H7 (cell line): ENCODE data around the gene VOPP1. TPM values are rescaled to one million over a fixed set of nuclear protein-coding genes. Genes with fewer than 3 reads are reported as not detected.
"Not testable (repeated sequence)": the region's sequence is repeated elsewhere in the genome, so short reads cannot be mapped to it uniquely, and the experiment has no call there.

Experiments
- DNase-seq: peaks from one replicate; pipeline ENCODE4 v3.0.0; 2012
- H3K27me3 ChIP-seq: 2 replicates; pipeline ENCODE4 v1.6.0; 2011; ENCODE audit warnings: mild to moderate bottlenecking, low read length; ENCODE audit not compliant: control insufficient read depth, insufficient read depth
- H3K36me3 ChIP-seq: replicated peaks from 2 replicates; pipeline ENCODE4 v1.5.1; 2011; ENCODE audit warnings: low read length; ENCODE audit not compliant: control insufficient read depth, insufficient read depth
- H3K4me3 ChIP-seq: 2 replicates; pipeline ENCODE4 v1.5.1; 2011; ENCODE audit warnings: low read depth, mild to moderate bottlenecking, control low read depth, low read length, moderate library complexity; ENCODE audit not compliant: insufficient read depth
- total RNA-seq: library from RNA; depleted of rRNA; stranded (reverse); fragments of >200 nt; shearing (Covaris generic); gene quantifications from 2 replicates; pipeline ENCODE4 v1.2.3, GENCODE V29; 2014

VOPP1 gene
- total RNA-seq, 1 experiment from 2014 or later: 103 TPM

DNA sequence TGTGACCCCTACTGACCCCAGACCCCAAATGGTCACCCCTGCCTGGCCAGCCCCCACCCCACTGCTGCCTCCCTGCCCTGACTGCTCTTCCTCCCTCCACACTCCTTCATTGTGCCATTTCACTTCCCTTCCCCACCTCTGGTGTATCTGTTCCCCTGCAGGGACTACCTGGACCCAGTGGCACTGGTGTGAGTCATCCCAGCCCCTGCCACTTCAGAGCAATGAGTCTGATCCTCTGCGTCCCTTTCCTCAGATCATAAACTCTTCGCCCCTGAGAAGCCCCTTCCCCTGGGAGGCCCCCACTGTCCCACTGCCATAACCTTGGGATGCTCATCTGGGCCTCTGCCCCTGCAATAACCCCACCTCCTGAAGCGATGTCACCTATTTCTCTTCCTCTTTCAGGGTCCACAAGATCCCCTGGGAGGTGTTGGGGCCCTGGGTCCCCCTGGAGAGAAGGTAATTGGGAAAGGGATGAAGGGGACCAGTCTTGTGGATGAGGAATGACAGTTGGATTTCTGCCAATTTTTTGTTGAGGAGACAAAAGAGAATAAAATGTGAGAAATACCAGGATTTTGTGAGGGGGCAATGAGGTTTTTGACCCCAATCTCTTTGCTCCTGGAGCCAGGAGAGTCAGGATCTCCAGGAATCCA lies 19.1 kb upstream of the VOPP1 start:
- Histone ChIP-seq H3K4me3 (no peak overlapping the region), H3K36me3 (no peaks in the 10 kb centered on the region), H3K27me3 (no peaks in the 10 kb centered on the region)
- DNase-seq: peak; percentile 6

DNA sequence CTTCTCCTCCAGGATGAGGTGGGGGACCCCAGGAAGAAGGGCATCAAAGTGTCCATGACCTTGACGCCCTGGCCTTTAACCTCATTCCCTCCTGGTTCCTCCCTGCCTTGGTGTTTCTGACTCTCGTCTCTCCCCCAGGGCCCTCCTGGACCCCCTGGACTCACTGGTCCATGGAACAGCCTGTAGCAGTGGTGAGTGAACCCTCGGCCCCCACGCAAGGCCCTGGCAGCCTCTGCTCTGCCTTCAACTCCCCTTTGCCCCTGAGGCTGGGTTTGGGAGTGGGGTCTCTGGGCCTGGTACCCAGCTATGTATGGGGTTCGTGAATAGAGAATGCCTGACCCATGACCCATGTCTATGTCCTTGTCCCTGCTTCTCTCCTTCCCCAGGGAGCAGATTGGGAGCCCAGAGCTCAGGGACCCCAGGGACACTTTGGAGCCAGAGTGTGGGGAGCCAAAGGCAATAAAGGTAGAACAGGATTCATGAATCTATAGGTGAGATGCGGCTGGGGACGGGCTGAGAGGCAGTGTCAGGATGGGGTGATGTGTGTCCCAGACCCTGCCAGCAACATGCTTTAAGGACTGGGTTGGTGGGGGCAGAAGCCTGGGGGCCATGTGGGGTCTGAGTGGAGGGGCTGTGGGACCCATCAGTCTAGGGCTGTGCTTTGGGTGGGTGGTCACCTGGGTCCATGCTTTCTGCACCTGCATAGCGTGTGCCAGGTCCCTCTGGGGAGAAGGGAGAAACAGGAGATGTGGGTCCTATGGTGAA lies 18.4 kb upstream of the VOPP1 start:
- H3K4me3 ChIP-seq: no peak overlapping the region

DNA sequence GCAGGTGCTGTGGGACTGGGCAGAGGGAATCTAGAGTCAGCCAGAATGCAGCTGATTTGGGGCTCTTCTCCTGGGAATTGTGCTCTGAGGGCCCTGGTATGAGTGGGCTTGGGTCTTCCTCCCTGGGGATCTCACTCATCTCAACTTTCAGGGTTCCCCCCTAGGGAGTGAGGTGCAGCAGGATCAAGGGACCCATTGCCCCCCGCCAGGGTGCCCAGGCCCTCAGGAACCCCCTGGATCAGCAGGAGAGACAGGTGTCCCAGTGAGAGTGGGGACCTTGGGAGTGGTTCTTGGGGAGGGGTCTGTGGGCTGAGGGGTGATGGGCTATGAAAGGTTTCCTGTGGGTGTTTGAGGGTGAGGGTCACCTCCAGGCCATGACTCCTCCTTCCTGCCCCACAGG lies 17.6 kb upstream of the VOPP1 start:
- H3K27me3 ChIP-seq: no peaks in the 10 kb centered on the region
- no peaks in the 10 kb centered on the region for H3K36me3 ChIP-seq
- no peak for DNase-seq
- H3K4me3 ChIP-seq: no peak overlapping the region

More for the DNA sequence above, 18.4 kb upstream of the VOPP1 start:
- Histone ChIP-seq H3K27me3 (no peaks in the 10 kb centered on the region), H3K36me3 (no peaks in the 10 kb centered on the region)
- DNase-seq: peak; percentile 8

DNA sequence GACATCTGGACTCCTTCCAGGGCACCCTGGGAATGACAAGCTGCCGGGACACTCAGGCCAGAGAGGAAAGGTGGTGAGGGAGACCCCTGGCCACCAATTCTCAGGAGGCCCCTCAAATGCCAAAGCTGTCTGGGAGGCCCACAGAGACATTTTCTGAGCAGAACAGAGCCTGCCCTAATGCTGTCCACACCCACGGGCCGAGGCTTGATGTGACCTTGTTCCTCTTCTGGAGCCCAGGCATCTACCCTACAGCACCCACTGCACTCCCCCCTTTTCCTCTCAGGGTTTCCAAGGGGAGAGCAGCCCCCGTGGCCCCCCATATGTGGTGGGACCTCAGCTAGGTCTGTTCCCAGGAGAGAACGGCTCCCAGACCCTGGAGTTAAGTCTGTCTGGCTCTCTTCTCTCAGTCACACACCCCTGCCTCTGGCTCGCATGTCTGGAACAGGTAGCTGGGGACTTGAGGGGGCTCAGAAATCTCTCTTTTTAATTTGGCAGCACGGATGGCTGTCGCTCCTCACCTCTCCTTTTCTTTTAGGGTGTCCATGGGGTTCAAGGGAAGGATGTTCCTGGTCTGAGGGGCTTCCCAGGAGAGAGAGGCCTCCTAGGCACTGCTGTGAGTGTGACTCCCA lies 16.8 kb upstream of the VOPP1 start:
- Histone ChIP-seq H3K27me3 (no peaks in the 10 kb centered on the region), H3K36me3 (no peaks in the 10 kb centered on the region), H3K4me3 (no peak overlapping the region)
- DNase-seq: peak; percentile 15

DNA sequence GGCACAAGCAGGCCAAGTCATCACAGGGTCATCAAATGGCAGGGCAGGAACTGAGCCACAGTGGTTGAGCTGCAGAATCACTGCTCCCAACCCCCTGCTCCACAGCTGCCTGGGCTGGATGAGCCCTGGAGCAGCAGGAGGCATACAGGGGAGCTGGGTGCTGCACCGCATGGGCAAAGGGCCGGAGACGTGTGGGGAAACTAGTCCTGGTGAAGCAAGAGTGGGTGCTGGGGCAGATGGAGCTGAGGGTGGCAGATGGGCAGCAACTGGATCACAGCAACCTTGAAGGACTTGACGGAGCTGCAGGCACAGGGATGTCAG lies 16.0 kb upstream of the VOPP1 start:
- no peak for DNase-seq
- Histone ChIP-seq H3K4me3 (no peak overlapping the region), H3K27me3 (no peaks in the 10 kb centered on the region), H3K36me3 (no peaks in the 10 kb centered on the region)

DNA sequence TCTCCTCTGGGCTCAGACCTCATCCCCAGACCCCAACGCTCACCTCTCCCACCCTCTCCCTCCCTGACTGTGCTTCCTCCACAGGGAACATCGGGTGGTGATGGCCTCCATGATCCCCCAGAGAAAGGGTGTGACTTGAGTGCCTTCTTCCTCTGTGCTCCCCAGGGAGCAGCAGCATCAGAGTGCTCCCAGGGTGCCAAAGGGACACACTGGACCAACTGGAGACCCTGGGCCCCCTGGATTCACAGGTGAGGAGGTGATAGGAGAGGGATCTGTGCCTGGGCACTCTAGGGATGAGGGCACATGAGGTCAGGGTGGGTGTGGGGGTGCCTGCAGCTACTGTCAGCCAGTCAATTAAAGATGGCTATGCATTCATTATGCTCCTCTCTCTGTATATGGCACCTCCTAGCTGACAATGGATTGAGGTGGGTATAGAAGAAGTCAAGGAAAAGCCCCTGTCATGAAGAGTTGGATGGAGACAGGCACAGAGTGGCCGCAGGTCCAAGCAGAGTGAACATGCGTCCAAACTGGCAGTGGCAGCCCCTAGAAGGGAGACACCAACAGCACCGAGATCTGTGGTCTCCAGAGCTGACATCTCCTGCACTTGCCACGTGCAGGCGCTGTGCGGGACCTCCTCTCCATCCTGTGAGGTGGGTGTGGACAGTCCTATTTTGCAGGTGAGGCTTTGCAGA lies 15.5 kb upstream of the VOPP1 start:
- peak; percentile 5 for DNase-seq
- Histone ChIP-seq H3K4me3 (no peak overlapping the region), H3K36me3 (no peaks in the 10 kb centered on the region), H3K27me3 (no peaks in the 10 kb centered on the region)

DNA sequence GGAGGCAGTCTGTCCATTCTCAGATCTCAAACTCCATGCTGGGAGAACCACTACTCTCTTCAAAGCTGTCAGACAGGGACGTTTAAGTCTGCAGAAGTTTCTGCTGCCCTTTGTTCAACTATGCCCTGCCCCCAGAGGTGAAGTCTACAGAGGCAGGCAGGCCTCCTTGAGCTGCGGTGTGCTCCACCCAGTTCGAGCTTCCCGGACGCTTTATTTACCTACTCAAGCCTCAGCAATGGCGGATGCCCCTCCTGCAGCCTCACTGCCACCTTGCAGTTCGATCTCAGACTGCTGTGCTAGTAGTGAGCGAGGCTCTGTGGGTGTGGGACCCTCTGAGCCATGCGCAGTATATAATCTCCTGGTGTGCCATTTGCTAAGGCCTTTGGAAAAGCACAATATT lies 10.4 kb upstream of the VOPP1 start:
- not testable (repeated sequence) for H3K36me3 ChIP-seq, H3K27me3 ChIP-seq, DNase-seq, H3K4me3 ChIP-seq

DNA sequence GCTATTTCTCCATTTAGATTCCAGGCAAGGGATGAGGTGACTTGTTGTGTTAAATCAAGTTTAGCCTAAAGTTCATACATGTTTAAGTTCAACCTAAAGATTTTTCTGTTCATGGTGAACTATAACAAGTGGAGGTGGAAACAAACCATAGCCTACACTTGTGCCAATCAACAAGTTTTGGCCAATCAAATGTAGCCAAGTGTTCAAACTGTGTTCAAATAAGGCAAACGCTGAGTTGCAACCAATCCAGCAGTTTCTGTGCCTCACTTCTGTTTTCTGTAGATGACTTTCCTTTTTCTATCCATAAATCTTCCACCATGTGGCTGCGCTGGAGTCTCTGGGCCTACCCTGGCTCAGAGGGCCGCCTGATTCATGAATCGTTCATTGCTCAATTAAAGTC lies 4.5 kb upstream of the VOPP1 start:
- Histone ChIP-seq H3K36me3 (no peaks in the 10 kb centered on the region), H3K27me3 (no peaks in the 10 kb centered on the region; the same call in 1 of the 2 replicates), H3K4me3 (no peak overlapping the region)
- DNase-seq: no peak

DNA sequence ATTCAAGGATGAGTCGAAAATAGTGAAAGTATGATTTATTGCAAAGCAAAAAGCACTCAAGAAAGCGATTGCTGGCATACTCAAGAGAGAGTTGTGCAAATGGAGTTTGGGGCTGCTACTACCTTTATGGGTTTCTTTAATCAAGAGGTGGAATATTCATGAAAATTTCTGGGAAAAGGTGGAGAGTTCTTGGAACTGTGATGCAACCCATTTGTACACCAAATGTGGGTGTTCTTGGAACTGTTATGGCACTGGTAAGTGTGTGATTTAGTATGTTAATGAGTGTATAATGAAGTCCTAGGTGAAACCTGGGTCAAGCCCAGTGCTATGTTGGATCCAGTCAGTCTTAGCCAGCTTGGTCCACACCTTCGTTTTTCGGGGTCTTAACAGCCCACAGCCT lies 3.4 kb upstream of the VOPP1 start:
- Histone ChIP-seq H3K27me3 (no peaks in the 10 kb centered on the region; the same call in 1 of the 2 replicates), H3K4me3 (no peak overlapping the region), H3K36me3 (no peaks in the 10 kb centered on the region)
- DNase-seq: no peak

DNA sequence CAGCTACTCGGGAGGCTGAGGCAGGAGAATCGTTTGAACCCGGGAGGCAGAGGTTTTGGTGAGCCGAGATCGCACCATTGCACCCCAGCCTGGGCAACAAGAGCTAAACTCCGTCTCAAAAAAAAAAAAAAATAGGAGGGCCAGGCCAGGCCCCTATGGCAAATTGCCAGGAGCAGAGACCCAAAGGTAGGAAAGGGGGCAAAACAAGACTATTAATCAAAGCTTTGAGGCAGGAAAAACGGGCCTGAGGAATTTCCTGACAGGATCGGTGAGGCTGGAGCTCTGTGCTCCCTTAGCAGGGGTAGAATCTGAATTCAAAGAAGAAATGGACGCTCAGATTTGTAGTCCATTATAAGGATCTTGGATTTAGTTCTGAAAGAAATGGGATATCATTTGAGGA lies 2.8 kb upstream of the VOPP1 start:
- H3K4me3 ChIP-seq: no peak overlapping the region
- H3K27me3 ChIP-seq: no peaks in the 10 kb centered on the region; the same call in 1 of the 2 replicates
- DNase-seq: no peak

DNA sequence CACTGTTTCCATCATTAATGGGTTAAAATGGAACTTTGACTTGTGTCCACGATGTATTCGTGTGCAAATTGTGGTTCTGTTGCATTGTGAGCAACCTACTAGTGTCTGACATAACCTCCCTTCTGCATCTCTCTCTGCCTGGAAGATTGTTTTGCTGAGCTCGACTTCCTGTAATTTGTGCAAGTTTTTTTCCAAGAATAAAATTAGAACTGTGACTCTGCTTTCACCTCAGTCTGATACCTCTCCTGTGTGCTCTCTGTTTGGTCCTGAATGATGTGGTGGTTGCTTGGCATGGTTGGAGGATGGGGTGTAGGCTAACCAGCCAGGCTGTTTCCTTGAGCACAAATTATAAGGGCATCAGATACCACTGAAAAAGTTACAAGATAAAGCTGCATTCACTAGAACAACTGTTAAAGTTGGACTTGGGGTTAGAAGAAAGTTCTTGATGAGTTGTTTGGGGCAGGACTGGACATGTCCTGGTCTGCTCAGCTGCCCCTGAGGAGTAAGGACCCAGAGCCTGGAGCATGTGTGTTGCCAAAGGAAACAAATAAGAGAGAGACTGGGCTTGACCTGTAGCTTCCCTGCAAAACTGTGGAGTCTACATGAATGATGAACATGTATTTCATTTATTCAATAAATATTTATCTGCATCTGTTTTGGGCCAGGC lies 1.9 kb upstream of the VOPP1 start:
- no peak for DNase-seq
- H3K36me3 ChIP-seq: no peaks in the 10 kb centered on the region
- no peak overlapping the region for H3K4me3 ChIP-seq

More for the DNA sequence above, 2.8 kb upstream of the VOPP1 start:
- H3K36me3 ChIP-seq: no peaks in the 10 kb centered on the region

DNA sequence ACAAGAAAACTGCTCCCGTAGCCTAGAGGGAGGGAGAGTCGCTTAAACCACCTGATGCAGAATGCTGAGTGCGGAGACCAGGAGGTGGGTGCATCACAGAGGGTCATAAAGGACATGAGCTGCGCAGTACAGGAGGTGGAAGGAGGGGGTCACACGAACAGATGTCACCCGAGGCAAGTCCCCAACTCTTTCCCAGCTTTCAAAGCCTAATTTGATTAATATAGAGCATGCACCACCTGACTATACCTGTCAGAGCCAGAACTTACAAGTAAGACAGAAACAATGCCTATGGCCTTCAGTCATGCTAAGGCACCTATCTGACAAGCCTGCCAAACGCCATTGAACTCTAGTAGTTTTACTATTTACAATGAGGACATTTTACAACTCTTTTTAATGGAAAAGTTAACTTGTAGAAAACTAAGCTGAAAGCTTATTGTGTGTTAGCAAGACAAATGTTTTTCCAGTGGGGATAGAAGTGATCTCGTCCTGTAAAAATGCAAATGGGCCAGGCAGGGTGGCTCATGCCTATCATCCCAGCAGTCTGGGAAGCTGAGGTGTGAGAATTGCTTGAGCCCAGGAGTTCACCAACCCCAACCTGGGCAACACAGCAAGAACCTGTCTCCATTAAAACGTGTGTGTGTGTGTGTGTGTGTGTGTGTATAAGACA lies 1.1 kb upstream of the VOPP1 start:
- Histone ChIP-seq H3K27me3 (no peaks in the 10 kb centered on the region; the same call in 1 of the 2 replicates), H3K4me3 (peak overlapping the region; percentile 73), H3K36me3 (no peaks in the 10 kb centered on the region)
- peak; percentile 61 for DNase-seq

More for the DNA sequence above, 1.9 kb upstream of the VOPP1 start:
- H3K27me3 ChIP-seq: no peaks in the 10 kb centered on the region; the same call in 1 of the 2 replicates

DNA sequence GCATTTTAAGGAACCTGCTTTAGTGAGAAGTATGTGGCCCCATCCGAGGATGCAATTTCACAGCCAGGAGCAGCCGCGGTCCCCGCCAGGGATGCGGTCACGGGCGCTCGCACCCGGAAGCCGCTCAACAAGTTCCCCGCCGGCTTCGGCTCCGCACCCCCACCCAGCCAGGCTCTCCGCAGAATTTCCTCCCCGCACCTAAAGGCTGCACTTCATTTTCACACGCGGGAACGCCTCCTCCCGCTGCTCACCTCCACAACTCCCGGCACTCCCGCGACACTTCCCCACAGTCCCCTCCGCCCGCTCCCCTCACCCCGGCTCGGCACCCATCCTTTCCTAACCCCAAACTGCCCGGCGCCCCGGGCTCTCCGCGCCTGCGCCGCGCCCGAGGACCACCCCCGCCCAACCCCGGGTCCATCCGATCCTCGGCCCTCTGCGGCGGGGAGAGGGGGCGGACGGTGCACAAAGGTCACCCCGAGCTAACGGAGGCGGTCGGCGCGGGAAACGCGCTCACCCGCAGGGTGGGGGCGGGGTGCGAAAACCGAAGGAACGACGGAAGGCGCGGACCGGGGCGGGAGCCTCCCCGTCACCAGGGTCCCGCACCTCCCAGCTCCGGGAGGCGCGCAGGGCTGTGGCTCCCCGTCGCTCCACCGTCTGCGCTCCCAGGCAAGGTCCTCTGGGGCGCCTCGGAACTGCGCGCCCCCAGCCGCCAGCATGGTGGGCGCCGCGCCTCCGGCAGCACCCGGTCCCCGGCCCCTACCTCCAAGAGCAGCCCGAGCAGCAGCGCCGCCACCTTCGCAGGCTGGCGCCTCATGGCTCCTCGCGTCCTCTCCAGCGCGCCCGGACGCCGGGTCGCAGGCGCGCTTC lies 558 bp downstream of the VOPP1 start:
- Histone ChIP-seq H3K27me3 (no peaks in the 10 kb centered on the region; the same call in 1 of the 2 replicates), H3K4me3 (peak overlapping the region; percentile 92), H3K36me3 (no peaks in the 10 kb centered on the region)
- peak; percentile 90 for DNase-seq
